SU-DHL-6 (cell line): ENCODE data around the gene HIF3A.

Experiments used
- H2AFZ ChIP-seq: fragments of 200-600 bp; sonication (generic); 2 replicates; pipeline ENCODE4 v1.6.1; 2014; ENCODE audit warnings: low read depth, mild to moderate bottlenecking, moderate library complexity, mixed read lengths, antibody characterized with exemption, low read length; ENCODE audit not compliant: severe bottlenecking
- H3F3A ChIP-seq: fragments of 200-600 bp; shearing (Covaris generic); 2 replicates; pipeline ENCODE4 v1.6.0; 2016; ENCODE audit warnings: antibody characterized with exemption, mild to moderate bottlenecking; ENCODE audit not compliant: insufficient read depth
- H3K27ac ChIP-seq: fragments of 200-600 bp; sonication (generic); 2 replicates; pipeline ENCODE4 v1.5.1; 2016; ENCODE audit warnings: low read depth, mild to moderate bottlenecking, low read length, moderate library complexity, mixed read lengths
- H3K27me3 ChIP-seq: fragments of 200-600 bp; sonication (generic), shearing (Covaris generic); 2 replicates; pipeline ENCODE4 v1.6.0; 2014; ENCODE audit warnings: mild to moderate bottlenecking, low read length
- H3K36me3 ChIP-seq: fragments of 200-600 bp; sonication (generic); 2 replicates; pipeline ENCODE4 v1.6.1; 2014; ENCODE audit warnings: mild to moderate bottlenecking, low read length, mixed read lengths
- H3K4me2 ChIP-seq: fragments of 300-600, 200-600 bp; shearing (Covaris generic), sonication (generic); 2 replicates; pipeline ENCODE4 v1.6.0; 2014; ENCODE audit warnings: low read length, low read depth, mild to moderate bottlenecking; ENCODE audit not compliant: poor library complexity, severe bottlenecking
- H3K4me3 ChIP-seq: fragments of 200-600 bp; sonication (generic); 2 replicates; pipeline ENCODE4 v1.5.1; 2014; ENCODE audit warnings: antibody characterized with exemption, low read length, mild to moderate bottlenecking, mixed read lengths; ENCODE audit not compliant: insufficient read depth, poor library complexity, severe bottlenecking
- H3K79me2 ChIP-seq: fragments of 200-600 bp; sonication (generic); 2 replicates; pipeline ENCODE4 v1.6.1; 2014; ENCODE audit warnings: mild to moderate bottlenecking, low read length, moderate library complexity; ENCODE audit not compliant: insufficient read depth
- H3K9ac ChIP-seq: fragments of 200-600 bp; sonication (generic); 2 replicates; pipeline ENCODE4 v1.7.0; 2014; ENCODE audit warnings: mild to moderate bottlenecking, low read length
- H3K9me2 ChIP-seq: fragments of 200-600 bp; sonication (generic); replicated peaks from 2 replicates; pipeline ENCODE4 v1.6.1; 2014; ENCODE audit warnings: low read length; ENCODE audit not compliant: insufficient read depth
- H3K9me3 ChIP-seq: fragments of 200-600 bp; sonication (generic); 2 replicates; pipeline ENCODE4 v1.6.1; 2014; ENCODE audit warnings: low read length, mixed read lengths; ENCODE audit not compliant: insufficient read depth
- H4K20me1 ChIP-seq: fragments of 200-600 bp; sonication (generic); 2 replicates; pipeline ENCODE4 v1.6.1; 2014; ENCODE audit warnings: low read depth, mild to moderate bottlenecking, antibody characterized with exemption, low read length, moderate library complexity, mixed read lengths
- CTCF ChIP-seq: fragments of 200-600 bp; sonication (generic); IDR thresholded peaks from one replicate; pipeline ENCODE4 v1.5.1; 2017; ENCODE audit warnings: antibody characterized with exemption, mild to moderate bottlenecking, low read length, moderate library complexity; ENCODE audit not compliant: insufficient read depth, poor library complexity, severe bottlenecking
- EZH2phosphoT487 ChIP-seq: fragments of 200-600 bp; sonication (generic), shearing (Covaris generic); conservative IDR thresholded peaks from 2 replicates; pipeline ENCODE4 v1.6.1; 2018; ENCODE audit warnings: mild to moderate bottlenecking, antibody characterized with exemption, low read length, moderate library complexity, mixed read lengths

The HIF3A gene

GRCh38 chr19:46386996-46387712, 90.3 kb downstream of the HIF3A start:
- no peak overlapping the region for H3K4me3 ChIP-seq

GRCh38 chr19:46387713-46388130, 90.9 kb downstream of the HIF3A start:
- Histone ChIP-seq H3K4me2 (no peak overlapping the region), H3K36me3 (no peaks in the 10 kb centered on the region), H3K4me3 (no peak overlapping the region), H3K9me3 (no peaks in the 10 kb centered on the region), H4K20me1 (no peaks in the 10 kb centered on the region), H3K9me2 (no peaks in the 10 kb centered on the region), H2AFZ (no peak overlapping the region), H3K27ac (no peak overlapping the region), H3K9ac (no peak overlapping the region), H3K27me3 (no peaks in the 10 kb centered on the region), H3F3A (no peaks in the 10 kb centered on the region), H3K79me2 (no peaks in the 10 kb centered on the region)
- TF ChIP-seq CTCF (no peak), EZH2phosphoT487 (no peak)

More at GRCh38 chr19:46386996-46387712, 90.3 kb downstream of the HIF3A start:
- Histone ChIP-seq H2AFZ (no peak overlapping the region), H4K20me1 (no peaks in the 10 kb centered on the region), H3K4me2 (no peak overlapping the region), H3K27me3 (no peaks in the 10 kb centered on the region), H3K27ac (no peak overlapping the region), H3K79me2 (no peaks in the 10 kb centered on the region), H3K9me2 (no peaks in the 10 kb centered on the region), H3F3A (no peaks in the 10 kb centered on the region), H3K36me3 (0 out of 2 replicates have a peak, but pooled peaks cover 2% of the 10 kb centered on the region), H3K9ac (no peak overlapping the region), H3K9me3 (no peaks in the 10 kb centered on the region)
- TF ChIP-seq EZH2phosphoT487, result no peak
- TF ChIP-seq CTCF, result no peak

- Histone ChIP-seq H3K9me2 (no peaks in the 10 kb centered on the region), H3K9ac (no peak overlapping the region), H4K20me1 (no peaks in the 10 kb centered on the region), H3K9me3 (no peaks in the 10 kb centered on the region), H3K36me3 (no peaks in the 10 kb centered on the region), H2AFZ (no peak overlapping the region), H3K79me2 (no peaks in the 10 kb centered on the region), H3F3A (no peaks in the 10 kb centered on the region; the same call in 1 of the 2 replicates), H3K27ac (no peak overlapping the region), H3K4me2 (no peak overlapping the region), H3K27me3 (no peaks in the 10 kb centered on the region), H3K4me3 (no peak overlapping the region)
- TF ChIP-seq EZH2phosphoT487 (no peak), CTCF (no peak)
These were observed 91.7 kb downstream of the HIF3A start for GRCh38 chr19:46388311-46389095.
